Thyroid gland (tissue), 4 donors: ENCODE data around the gene ZNF791.

ENCODE experiments used
- CTCF ChIP-seq, 6 experiments: fragments of 200-600 bp in 3 of 6; fragments of 450-650 bp in 3 of 6; sonication (generic) in 3 of 6; IDR thresholded peaks; one replicate each; pipeline ENCODE4 v1.5.1; 2016 to 2019; ENCODE audit warnings: antibody characterized with exemption in 6 of 6, mild to moderate bottlenecking in 2 of 6, inconsistent platforms in 1 of 6, moderate library complexity in 1 of 6
- POLR2A ChIP-seq, 2 donors: fragments of 450-650 bp; IDR thresholded peaks; one replicate each; pipeline ENCODE4 v1.6.1; 2017; ENCODE audit warnings: antibody characterized with exemption in 2 of 2, mild to moderate bottlenecking in 2 of 2, moderate library complexity in 1 of 2

- no peak for TF ChIP-seq CTCF (IDR thresholded peaks at IDR 0.05)
- no peak for TF ChIP-seq POLR2A (IDR thresholded peaks at IDR 0.05)
Measured at GRCh38 chr19:12642506-12642905, 31.8 kb downstream of the ZNF791 start.
